ENCODE data around the gene PTTG1IP. TPM values are rescaled to one million over a fixed set of nuclear protein-coding genes. Genes with fewer than 3 reads are reported as not detected.

PTTG1IP gene
- total and polyA plus RNA-seq, 2 of the 13 experiments (the other 11 are each of a cell fraction or from before 2014, with no cell fraction given): 161 to 700 TPM

DNA sequence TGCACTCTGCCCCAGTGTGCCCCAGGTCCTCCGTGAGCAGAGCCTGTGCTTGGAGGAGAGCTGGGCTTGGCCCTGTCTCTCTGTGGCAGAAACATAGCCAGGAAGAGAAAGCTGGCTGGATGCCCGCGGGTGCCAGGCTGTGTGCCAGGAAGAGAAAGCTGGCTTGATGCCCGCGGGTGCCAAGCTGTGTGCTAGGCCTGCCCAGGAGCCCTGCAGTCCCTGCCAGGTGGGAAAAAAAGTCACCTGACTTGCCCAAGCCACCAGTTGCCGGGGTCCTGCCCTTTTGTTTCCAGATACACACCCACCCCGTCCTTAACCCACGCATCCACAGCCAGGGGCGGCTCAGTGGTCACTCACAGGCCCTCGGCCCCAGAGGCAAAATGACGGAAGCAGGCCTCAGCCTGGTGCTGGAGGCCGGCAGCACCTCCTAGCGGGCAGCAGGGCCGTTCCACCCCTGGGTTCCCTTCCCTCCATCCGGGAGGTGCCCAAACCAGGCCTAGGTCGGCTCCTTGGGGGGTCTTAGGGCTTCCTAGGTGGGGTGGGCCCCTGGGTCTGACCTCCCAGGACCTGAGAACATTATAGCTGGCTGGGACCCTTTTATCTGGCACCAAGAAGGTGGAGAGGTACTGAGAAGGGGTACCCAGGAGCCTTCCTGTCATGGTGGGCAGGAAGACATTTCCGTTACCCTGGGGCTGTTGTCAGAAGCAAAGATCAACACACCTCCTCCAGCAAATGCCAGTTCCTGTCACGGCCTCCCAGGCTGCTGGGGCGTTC lies 38.1 kb upstream of the PTTG1IP start (continued):
- TF ChIP-seq, protein P1, sequence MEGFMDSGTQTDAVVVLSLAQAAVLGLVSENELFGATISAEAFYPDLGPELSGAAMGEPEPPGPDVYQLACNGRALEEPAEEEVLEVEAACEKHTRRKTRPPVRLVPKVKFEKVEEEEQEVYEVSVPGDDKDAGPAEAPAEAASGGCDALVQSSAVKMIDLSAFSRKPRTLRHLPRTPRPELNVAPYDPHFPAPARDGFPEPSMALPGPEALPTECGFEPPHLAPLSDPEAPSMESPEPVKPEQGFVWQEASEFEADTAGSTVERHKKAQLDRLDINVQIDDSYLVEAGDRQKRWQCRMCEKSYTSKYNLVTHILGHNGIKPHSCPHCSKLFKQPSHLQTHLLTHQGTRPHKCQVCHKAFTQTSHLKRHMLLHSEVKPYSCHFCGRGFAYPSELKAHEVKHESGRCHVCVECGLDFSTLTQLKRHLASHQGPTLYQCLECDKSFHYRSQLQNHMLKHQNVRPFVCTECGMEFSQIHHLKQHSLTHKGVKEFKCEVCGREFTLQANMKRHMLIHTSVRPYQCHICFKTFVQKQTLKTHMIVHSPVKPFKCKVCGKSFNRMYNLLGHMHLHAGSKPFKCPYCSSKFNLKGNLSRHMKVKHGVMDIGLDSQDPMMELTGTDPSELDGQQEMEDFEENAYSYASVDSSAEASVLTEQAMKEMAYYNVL (CRISPR knock-in tag; IDR thresholded peaks at IDR 0.05; ENCODE audit: borderline replicate concordance): peak; percentile 75
- no peak for TF ChIP-seq MAFG (CRISPR knock-in tag; IDR thresholded peaks at IDR 0.05)
- no peak for TF ChIP-seq TMF1 (CRISPR knock-in tag; IDR thresholded peaks at IDR 0.05; ENCODE audit: low read depth)
- TF ChIP-seq TCF7 (IDR thresholded peaks at IDR 0.05; ENCODE audit: low read depth): no peak
- peak; percentile 68; the same call in 1 of the 2 replicates for TF ChIP-seq MEIS2 (CRISPR knock-in tag; IDR thresholded peaks at IDR 0.05)
- peak; percentile 4; the same call in 1 of the 2 replicates for TF ChIP-seq ZNF136 (CRISPR knock-in tag; IDR thresholded peaks at IDR 0.05; ENCODE audit: low read depth)
- TF ChIP-seq ZNF781 (CRISPR knock-in tag; IDR thresholded peaks at IDR 0.05; ENCODE audit: borderline replicate concordance, not compliant biosample characterization): no peak
- TF ChIP-seq ZKSCAN8 (CRISPR knock-in tag; IDR thresholded peaks at IDR 0.05; ENCODE audit: borderline replicate concordance): no peak
- TF ChIP-seq RXRA (CRISPR knock-in tag; IDR thresholded peaks at IDR 0.05): 0 out of 2 replicates have a peak, but pooled peaks have one; percentile 17
- TF ChIP-seq MAZ (IDR thresholded peaks at IDR 0.05; ENCODE audit: borderline replicate concordance, low read depth, low read length): 0 out of 2 replicates have a peak, but pooled peaks have one; percentile 17
- TF ChIP-seq MAZ (CRISPR knock-in tag; IDR thresholded peaks at IDR 0.05; ENCODE audit: low read depth): no peak
- no peak for TF ChIP-seq ARID2 (CRISPR knock-in tag; IDR thresholded peaks at IDR 0.05; ENCODE audit: borderline replicate concordance)
- TF ChIP-seq PHF5A (CRISPR knock-in tag; IDR thresholded peaks at IDR 0.05; ENCODE audit: low read depth, unreplicated experiment): no peak
- no peak for TF ChIP-seq ZNF383 (CRISPR knock-in tag; IDR thresholded peaks at IDR 0.05; ENCODE audit: borderline replicate concordance)
- 0 out of 2 replicates have a peak, but pooled peaks have one; percentile 28 for TF ChIP-seq ELF3 (CRISPR knock-in tag; IDR thresholded peaks at IDR 0.05)
- TF ChIP-seq, protein P2, sequence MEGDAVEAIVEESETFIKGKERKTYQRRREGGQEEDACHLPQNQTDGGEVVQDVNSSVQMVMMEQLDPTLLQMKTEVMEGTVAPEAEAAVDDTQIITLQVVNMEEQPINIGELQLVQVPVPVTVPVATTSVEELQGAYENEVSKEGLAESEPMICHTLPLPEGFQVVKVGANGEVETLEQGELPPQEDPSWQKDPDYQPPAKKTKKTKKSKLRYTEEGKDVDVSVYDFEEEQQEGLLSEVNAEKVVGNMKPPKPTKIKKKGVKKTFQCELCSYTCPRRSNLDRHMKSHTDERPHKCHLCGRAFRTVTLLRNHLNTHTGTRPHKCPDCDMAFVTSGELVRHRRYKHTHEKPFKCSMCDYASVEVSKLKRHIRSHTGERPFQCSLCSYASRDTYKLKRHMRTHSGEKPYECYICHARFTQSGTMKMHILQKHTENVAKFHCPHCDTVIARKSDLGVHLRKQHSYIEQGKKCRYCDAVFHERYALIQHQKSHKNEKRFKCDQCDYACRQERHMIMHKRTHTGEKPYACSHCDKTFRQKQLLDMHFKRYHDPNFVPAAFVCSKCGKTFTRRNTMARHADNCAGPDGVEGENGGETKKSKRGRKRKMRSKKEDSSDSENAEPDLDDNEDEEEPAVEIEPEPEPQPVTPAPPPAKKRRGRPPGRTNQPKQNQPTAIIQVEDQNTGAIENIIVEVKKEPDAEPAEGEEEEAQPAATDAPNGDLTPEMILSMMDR (CRISPR knock-in tag; IDR thresholded peaks at IDR 0.05): peak; percentile 96
- TF ChIP-seq, protein P3, sequence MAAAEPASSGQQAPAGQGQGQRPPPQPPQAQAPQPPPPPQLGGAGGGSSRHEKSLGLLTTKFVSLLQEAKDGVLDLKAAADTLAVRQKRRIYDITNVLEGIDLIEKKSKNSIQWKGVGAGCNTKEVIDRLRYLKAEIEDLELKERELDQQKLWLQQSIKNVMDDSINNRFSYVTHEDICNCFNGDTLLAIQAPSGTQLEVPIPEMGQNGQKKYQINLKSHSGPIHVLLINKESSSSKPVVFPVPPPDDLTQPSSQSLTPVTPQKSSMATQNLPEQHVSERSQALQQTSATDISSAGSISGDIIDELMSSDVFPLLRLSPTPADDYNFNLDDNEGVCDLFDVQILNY (CRISPR knock-in tag; conservative IDR thresholded peaks at IDR 0.05): no peak

All from HepG2 (cell line).